Left renal cortex interstitium (tissue), 4 donors: Measurements from ENCODE around the gene CFAP91. TPM values are rescaled to one million over a fixed set of nuclear protein-coding genes. Genes with fewer than 3 reads are reported as not detected.

ENCODE experiments used
- DNase-seq, 4 donors: peaks; one replicate each; pipeline ENCODE4 v3.0.0-alpha.2; 2013; ENCODE audit warnings: low read depth in 4 of 4, low spot score in 2 of 4, missing footprints in 1 of 4
- polyA plus RNA-seq, 4 donors: library from polyadenylated mRNA; unstranded; fragments of 120-200 nt; gene quantifications; one replicate each; pipeline ENCODE4 v1.2.1, GENCODE V29; 2013; ENCODE audit not compliant: insufficient read length in 4 of 4

Gene CFAP91
- 10 to 100 TPM; 15.3 to 37.4 (median 24.3) TPM for polyA plus RNA-seq

GRCh38 chr3:119702530-119703527 is at the start of gene CFAP91:
Gene CFAP91, plus strand, starts transcription at chr3:119703022. Its CDS starts 77 bp downstream, at chr3:119703099.
- DNase-seq, result peak; percentile 75 to 90 (median 84)

- DNase-seq, result no peak
Observed at GRCh38 chr3:119653876-119654275, 48.9 kb upstream of the CFAP91 start.

GRCh38 chr3:119657887-119658702 is 44.7 kb upstream of the CFAP91 start:
- no peak for DNase-seq

GRCh38 chr3:119658994-119659393 is 43.8 kb upstream of the CFAP91 start:
- no peak for DNase-seq

GRCh38 chr3:119659606-119660291 is 43.1 kb upstream of the CFAP91 start:
- DNase-seq, result no peak

GRCh38 chr3:119660474-119661440 is 42.1 kb upstream of the CFAP91 start, which contains the start of gene POPDC2:
Gene POPDC2, minus strand, starts transcription at chr3:119660589. Its CDS starts 166 bp downstream, at chr3:119660423.
- no peak for DNase-seq

- no peak for DNase-seq
Observed at GRCh38 chr3:119662604-119663373, 40.0 kb upstream of the CFAP91 start.

GRCh38 chr3:119663885-119664284 is 38.9 kb upstream of the CFAP91 start:
- no peak for DNase-seq

GRCh38 chr3:119664370-119664769 is 38.5 kb upstream of the CFAP91 start:
- DNase-seq, result no peak

GRCh38 chr3:119664850-119665379 is 37.9 kb upstream of the CFAP91 start:
- DNase-seq, result no peak

- DNase-seq, result no peak
Observed at GRCh38 chr3:119665954-119666559, 36.8 kb upstream of the CFAP91 start.

- DNase-seq, result no peak
Observed at GRCh38 chr3:119669906-119670570, 32.8 kb upstream of the CFAP91 start.

- no peak for DNase-seq
Observed at GRCh38 chr3:119672776-119673175, 30.0 kb upstream of the CFAP91 start.

GRCh38 chr3:119673875-119674274 is 28.9 kb upstream of the CFAP91 start:
- no peak for DNase-seq

- DNase-seq, result no peak
Observed at GRCh38 chr3:119675188-119675874, 27.5 kb upstream of the CFAP91 start.

- no peak for DNase-seq
Observed at GRCh38 chr3:119676020-119676419, 26.8 kb upstream of the CFAP91 start.
